WTC11 (cell line): ENCODE measurements around the gene ZBTB16. TPM values are rescaled to one million over a fixed set of nuclear protein-coding genes. Genes with fewer than 3 reads are reported as not detected.

ENCODE experiments used
- ATAC-seq: fragments of 200-7000 bp; cut with Tn5 transposase; 2 replicates; pipeline ENCODE4 v1.10.0; 2021; ENCODE audit warnings: mild to moderate bottlenecking, moderate library complexity
- CTCF ChIA-PET: fragments of 300-600 bp; sonication (Branson Sonifier 250); formaldehyde crosslinking; loops from one replicate; lab custom pipeline; 2021; ENCODE audit warnings: antibody characterized with exemption; lab: Charles Lee
- POLR2A ChIA-PET: fragments of 350-600 bp; sonication (Branson Sonifier 250); formaldehyde crosslinking; loops from one replicate; lab custom pipeline; 2021; ENCODE audit warnings: antibody characterized with exemption; lab: Charles Lee
- DNase-seq: peaks from one replicate; pipeline ENCODE4 v3.0.0; 2021; ENCODE audit warnings: low spot score
- H3K27ac Mint-ChIP-seq: 2 replicates; pipeline ENCODE4 v1.8.0; 2021; ENCODE audit warnings: mixed read lengths
- H3K27me3 Mint-ChIP-seq: 2 replicates; pipeline ENCODE4 v1.8.0; 2021; ENCODE audit warnings: low read depth, mild to moderate bottlenecking, moderate library complexity, mixed read lengths
- H3K36me3 Mint-ChIP-seq: 2 replicates; pipeline ENCODE4 v1.8.0; 2021; ENCODE audit warnings: mixed read lengths
- H3K4me1 Mint-ChIP-seq: 2 replicates; pipeline ENCODE4 v1.8.0; 2022; ENCODE audit warnings: mixed read lengths
- H3K4me3 Mint-ChIP-seq: 2 replicates; pipeline ENCODE4 v1.8.0; 2021; ENCODE audit warnings: mild to moderate bottlenecking, moderate library complexity, mixed read lengths
- H3K9me3 Mint-ChIP-seq: 2 replicates; pipeline ENCODE4 v1.8.0; 2021; ENCODE audit warnings: mixed read lengths
- ATF1 ChIP-seq: sonication (generic); formaldehyde crosslinking; IDR thresholded peaks from 2 replicates; pipeline ENCODE4 v1.8.1; 2023; ENCODE audit warnings: mild to moderate bottlenecking, moderate library complexity, missing genetic modification reagents
- FOXJ3 ChIP-seq: sonication (generic); formaldehyde crosslinking; IDR thresholded peaks from 2 replicates; pipeline ENCODE4 v1.9.0; 2021; ENCODE audit warnings: missing genetic modification reagents, mild to moderate bottlenecking, borderline replicate concordance
- GABPB1 ChIP-seq: sonication (generic); formaldehyde crosslinking; IDR thresholded peaks from 2 replicates; pipeline ENCODE4 v1.8.1; 2023; ENCODE audit warnings: mild to moderate bottlenecking, missing genetic modification reagents
- KAT7 ChIP-seq: sonication (generic); formaldehyde crosslinking; IDR thresholded peaks from 2 replicates; pipeline ENCODE4 v1.8.1; 2023; ENCODE audit warnings: missing genetic modification reagents, mild to moderate bottlenecking, borderline replicate concordance
- MYBL2 ChIP-seq: sonication (generic); formaldehyde crosslinking; IDR thresholded peaks from 2 replicates; pipeline ENCODE4 v1.8.1; 2023; ENCODE audit warnings: mild to moderate bottlenecking, moderate library complexity, missing genetic modification reagents
- NFYB ChIP-seq: sonication (generic); formaldehyde crosslinking; conservative IDR thresholded peaks from 2 replicates; pipeline ENCODE4 v1.8.0; 2022; ENCODE audit warnings: low read depth, missing genetic modification reagents
- NR1H2 ChIP-seq: sonication (generic); formaldehyde crosslinking; IDR thresholded peaks from 2 replicates; pipeline ENCODE4 v1.9.0; 2021; ENCODE audit warnings: mild to moderate bottlenecking, moderate library complexity, missing genetic modification reagents
- OVOL2 ChIP-seq: fragments of 250-450 bp; sonication (Bioruptor Pico); IDR thresholded peaks from 2 replicates; pipeline ENCODE4 v1.9.0; 2021; ENCODE audit warnings: mild to moderate bottlenecking, borderline replicate concordance
- PRRX2 ChIP-seq: fragments of 250-450 bp; sonication (Bioruptor Pico); IDR thresholded peaks from 2 replicates; pipeline ENCODE4 v1.8.0; 2021; ENCODE audit warnings: mild to moderate bottlenecking
- RELA ChIP-seq: sonication (generic); formaldehyde crosslinking; IDR thresholded peaks from 2 replicates; pipeline ENCODE4 v1.8.1; 2022; ENCODE audit warnings: missing genetic modification reagents, mild to moderate bottlenecking, borderline replicate concordance
- SMAD3 ChIP-seq: sonication (generic); formaldehyde crosslinking; IDR thresholded peaks from 2 replicates; pipeline ENCODE4 v1.8.0; 2022; ENCODE audit warnings: missing genetic modification reagents, mild to moderate bottlenecking, borderline replicate concordance
- SOX15 ChIP-seq: fragments of 250-450 bp; sonication (Bioruptor Pico); IDR thresholded peaks from 2 replicates; pipeline ENCODE4 v1.9.0; 2021; ENCODE audit warnings: mild to moderate bottlenecking
- TEAD1 ChIP-seq: sonication (generic); formaldehyde crosslinking; IDR thresholded peaks from 2 replicates; pipeline ENCODE4 v1.8.0; 2022; ENCODE audit warnings: mild to moderate bottlenecking, missing genetic modification reagents
- TEAD4 ChIP-seq: sonication (generic); formaldehyde crosslinking; IDR thresholded peaks from 2 replicates; pipeline ENCODE4 v1.8.0; 2022; ENCODE audit warnings: mild to moderate bottlenecking, missing genetic modification reagents
- TP53 ChIP-seq: sonication (generic); formaldehyde crosslinking; IDR thresholded peaks from 2 replicates; pipeline ENCODE4 v1.8.1; 2023; ENCODE audit warnings: mild to moderate bottlenecking, missing genetic modification reagents
- ZBTB21 ChIP-seq: sonication (generic); formaldehyde crosslinking; IDR thresholded peaks from 2 replicates; pipeline ENCODE4 v1.8.1; 2023; ENCODE audit warnings: mild to moderate bottlenecking, missing genetic modification reagents, borderline replicate concordance
- ZNF219 ChIP-seq: sonication (generic); formaldehyde crosslinking; IDR thresholded peaks from 2 replicates; pipeline ENCODE4 v1.8.0; 2023; ENCODE audit warnings: missing genetic modification reagents, mild to moderate bottlenecking, borderline replicate concordance
- total RNA-seq: library from RNA; stranded (reverse); gene quantifications from 3 replicates; pipeline ENCODE4 v1.2.3, GENCODE V29; 2021
- TF ChIP-seq, protein P1 (sequence below): sonication (generic); formaldehyde crosslinking; IDR thresholded peaks from 2 replicates; pipeline ENCODE4 v1.8.0; 2022; ENCODE audit warnings: missing genetic modification reagents
- TF ChIP-seq, protein P2 (sequence below): sonication (generic); formaldehyde crosslinking; IDR thresholded peaks from 2 replicates; pipeline ENCODE4 v1.8.1; 2023; ENCODE audit warnings: mild to moderate bottlenecking, missing genetic modification reagents, moderate library complexity
- TF ChIP-seq, protein P3 (sequence below): sonication (generic); formaldehyde crosslinking; IDR thresholded peaks from 2 replicates; pipeline ENCODE4 v1.8.1; 2022; ENCODE audit warnings: low read depth, mild to moderate bottlenecking, moderate library complexity, missing genetic modification reagents, borderline replicate concordance
- TF ChIP-seq, protein P4 (sequence below): fragments of 250-450 bp; sonication (Bioruptor Pico); IDR thresholded peaks from 2 replicates; pipeline ENCODE4 v1.9.0; 2021; ENCODE audit warnings: mild to moderate bottlenecking, borderline replicate concordance

The ZBTB16 gene
- total RNA-seq, 1 experiment from 2014 or later: 0.57 TPM

DNA sequence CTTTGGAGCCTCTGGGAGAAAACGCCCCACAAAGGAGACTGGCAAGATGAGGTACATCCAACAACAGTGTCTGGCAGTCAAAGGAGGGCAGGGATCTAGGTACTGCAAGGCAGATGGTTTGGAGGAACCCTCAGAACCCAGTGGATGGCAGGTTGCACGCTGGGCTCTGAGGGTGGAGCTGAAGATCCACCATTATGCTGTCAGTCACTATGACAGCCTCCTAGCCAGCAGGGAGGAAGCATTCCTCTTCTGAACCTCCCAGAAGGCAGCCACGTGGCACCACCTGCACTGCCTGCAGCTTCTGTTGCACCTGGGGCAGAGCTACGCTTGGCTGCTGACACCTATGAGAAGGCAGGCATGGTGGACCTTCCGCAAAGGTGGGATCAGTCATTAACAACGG, 44.4 kb upstream of the ZBTB16 start:
- no peak for TF ChIP-seq NFYB (CRISPR knock-in tag)
- TF ChIP-seq, protein P1, sequence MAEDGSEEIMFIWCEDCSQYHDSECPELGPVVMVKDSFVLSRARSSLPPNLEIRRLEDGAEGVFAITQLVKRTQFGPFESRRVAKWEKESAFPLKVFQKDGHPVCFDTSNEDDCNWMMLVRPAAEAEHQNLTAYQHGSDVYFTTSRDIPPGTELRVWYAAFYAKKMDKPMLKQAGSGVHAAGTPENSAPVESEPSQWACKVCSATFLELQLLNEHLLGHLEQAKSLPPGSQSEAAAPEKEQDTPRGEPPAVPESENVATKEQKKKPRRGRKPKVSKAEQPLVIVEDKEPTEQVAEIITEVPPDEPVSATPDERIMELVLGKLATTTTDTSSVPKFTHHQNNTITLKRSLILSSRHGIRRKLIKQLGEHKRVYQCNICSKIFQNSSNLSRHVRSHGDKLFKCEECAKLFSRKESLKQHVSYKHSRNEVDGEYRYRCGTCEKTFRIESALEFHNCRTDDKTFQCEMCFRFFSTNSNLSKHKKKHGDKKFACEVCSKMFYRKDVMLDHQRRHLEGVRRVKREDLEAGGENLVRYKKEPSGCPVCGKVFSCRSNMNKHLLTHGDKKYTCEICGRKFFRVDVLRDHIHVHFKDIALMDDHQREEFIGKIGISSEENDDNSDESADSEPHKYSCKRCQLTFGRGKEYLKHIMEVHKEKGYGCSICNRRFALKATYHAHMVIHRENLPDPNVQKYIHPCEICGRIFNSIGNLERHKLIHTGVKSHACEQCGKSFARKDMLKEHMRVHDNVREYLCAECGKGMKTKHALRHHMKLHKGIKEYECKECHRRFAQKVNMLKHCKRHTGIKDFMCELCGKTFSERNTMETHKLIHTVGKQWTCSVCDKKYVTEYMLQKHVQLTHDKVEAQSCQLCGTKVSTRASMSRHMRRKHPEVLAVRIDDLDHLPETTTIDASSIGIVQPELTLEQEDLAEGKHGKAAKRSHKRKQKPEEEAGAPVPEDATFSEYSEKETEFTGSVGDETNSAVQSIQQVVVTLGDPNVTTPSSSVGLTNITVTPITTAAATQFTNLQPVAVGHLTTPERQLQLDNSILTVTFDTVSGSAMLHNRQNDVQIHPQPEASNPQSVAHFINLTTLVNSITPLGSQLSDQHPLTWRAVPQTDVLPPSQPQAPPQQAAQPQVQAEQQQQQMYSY: no peak
- no peak for TF ChIP-seq PRRX2
- no peak for TF ChIP-seq ZNF219 (CRISPR knock-in tag)
- TF ChIP-seq GABPB1: no peak
- no peak for TF ChIP-seq KAT7 (CRISPR knock-in tag)
- no peaks in the 10 kb centered on the region for H3K9me3 Mint-ChIP-seq
- no peak overlapping the region for H3K27ac Mint-ChIP-seq
- H3K4me3 Mint-ChIP-seq: no peak overlapping the region
- H3K36me3 Mint-ChIP-seq: no peaks in the 10 kb centered on the region
- no peak for ATAC-seq
- DNase-seq: no peak
- no peaks in the 10 kb centered on the region for H3K27me3 Mint-ChIP-seq
- CTCF ChIA-PET: interaction anchor here (0.9 to 3.3 kb wide), 5 partner anchors 21 to 246 kb away, joined by 3 to 7 read pairs (median 4); no protein-coding TSS in a partner anchor
- no peaks in the 10 kb centered on the region for H3K4me1 Mint-ChIP-seq
- POLR2A ChIA-PET: no interaction called here

DNA sequence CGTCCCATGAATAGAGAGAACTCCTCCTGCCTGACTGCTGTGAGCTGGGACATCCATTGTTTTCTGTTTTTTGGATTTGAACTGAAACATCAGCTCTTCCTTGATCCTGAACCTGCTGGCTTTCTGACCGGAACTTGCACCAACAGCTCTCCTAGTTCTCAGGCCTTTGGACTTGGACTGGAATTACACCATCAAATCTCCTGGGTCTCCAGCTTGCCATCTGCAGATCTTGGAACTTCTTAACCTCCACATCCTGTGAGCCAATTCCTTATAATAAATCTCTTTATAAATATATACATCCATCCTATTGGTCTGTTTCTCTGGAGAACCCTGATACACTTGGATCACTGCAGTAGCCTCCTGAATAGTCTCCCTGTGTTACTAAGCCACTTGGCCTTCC, 42.5 kb upstream of the ZBTB16 start:
- Mint-ChIP-seq H3K4me1 (no peaks in the 10 kb centered on the region), H3K27ac (no peak overlapping the region), H3K27me3 (no peaks in the 10 kb centered on the region), H3K4me3 (no peak overlapping the region), H3K9me3 (no peaks in the 10 kb centered on the region), H3K36me3 (no peaks in the 10 kb centered on the region)
- ChIA-PET POLR2A (no interaction called here), CTCF (interaction anchor here (1.9 to 3.3 kb wide), 2 partner anchors 10 to 121 kb away, joined by 7 to 10 read pairs; no protein-coding TSS in a partner anchor)
- no peak for DNase-seq
- TF ChIP-seq, protein P2, sequence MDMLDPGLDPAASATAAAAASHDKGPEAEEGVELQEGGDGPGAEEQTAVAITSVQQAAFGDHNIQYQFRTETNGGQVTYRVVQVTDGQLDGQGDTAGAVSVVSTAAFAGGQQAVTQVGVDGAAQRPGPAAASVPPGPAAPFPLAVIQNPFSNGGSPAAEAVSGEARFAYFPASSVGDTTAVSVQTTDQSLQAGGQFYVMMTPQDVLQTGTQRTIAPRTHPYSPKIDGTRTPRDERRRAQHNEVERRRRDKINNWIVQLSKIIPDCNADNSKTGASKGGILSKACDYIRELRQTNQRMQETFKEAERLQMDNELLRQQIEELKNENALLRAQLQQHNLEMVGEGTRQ (CRISPR knock-in tag): no peak
- TF ChIP-seq SMAD3 (no peak), FOXJ3 (no peak), NR1H2 (no peak), KAT7 (CRISPR knock-in tag) (no peak), TEAD4 (CRISPR knock-in tag) (no peak), TP53 (CRISPR knock-in tag) (no peak), RELA (CRISPR knock-in tag) (no peak), ZBTB21 (CRISPR knock-in tag) (no peak)
- TF ChIP-seq, protein P3, sequence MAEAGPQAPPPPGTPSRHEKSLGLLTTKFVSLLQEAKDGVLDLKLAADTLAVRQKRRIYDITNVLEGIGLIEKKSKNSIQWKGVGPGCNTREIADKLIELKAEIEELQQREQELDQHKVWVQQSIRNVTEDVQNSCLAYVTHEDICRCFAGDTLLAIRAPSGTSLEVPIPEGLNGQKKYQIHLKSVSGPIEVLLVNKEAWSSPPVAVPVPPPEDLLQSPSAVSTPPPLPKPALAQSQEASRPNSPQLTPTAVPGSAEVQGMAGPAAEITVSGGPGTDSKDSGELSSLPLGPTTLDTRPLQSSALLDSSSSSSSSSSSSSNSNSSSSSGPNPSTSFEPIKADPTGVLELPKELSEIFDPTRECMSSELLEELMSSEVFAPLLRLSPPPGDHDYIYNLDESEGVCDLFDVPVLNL: no peak
- no peak for ATAC-seq

DNA sequence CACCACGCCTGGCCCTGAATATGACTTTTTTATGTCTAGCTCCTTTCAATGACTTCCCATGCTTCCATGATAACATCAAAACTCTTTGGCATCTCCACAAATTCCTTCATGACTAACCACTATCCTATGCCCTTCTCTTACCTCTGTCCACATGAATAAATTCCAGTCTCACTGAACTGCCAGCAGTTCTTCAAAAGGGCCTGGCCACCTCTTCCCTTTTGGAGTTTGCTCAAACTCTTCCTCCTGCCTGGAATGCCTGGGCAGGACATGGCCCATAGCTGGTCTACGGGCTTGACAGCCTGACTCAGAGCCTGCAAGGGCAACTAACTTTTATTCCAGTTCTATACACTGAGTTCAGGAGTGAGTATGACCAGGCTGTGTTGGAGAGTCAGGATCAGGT, 41.8 kb upstream of the ZBTB16 start:
- ATAC-seq (no peak), DNase-seq (no peak)
- Mint-ChIP-seq H3K4me3 (no peak overlapping the region), H3K36me3 (no peaks in the 10 kb centered on the region), H3K27ac (no peak overlapping the region), H3K9me3 (no peaks in the 10 kb centered on the region), H3K4me1 (no peaks in the 10 kb centered on the region), H3K27me3 (no peaks in the 10 kb centered on the region)
- TF ChIP-seq OVOL2 (CRISPR knock-in tag) (no peak), PRRX2 (no peak), ATF1 (CRISPR knock-in tag) (no peak), MYBL2 (CRISPR knock-in tag) (no peak), TEAD1 (CRISPR knock-in tag) (no peak), SOX15 (CRISPR knock-in tag) (no peak)
- TF ChIP-seq, protein P4, sequence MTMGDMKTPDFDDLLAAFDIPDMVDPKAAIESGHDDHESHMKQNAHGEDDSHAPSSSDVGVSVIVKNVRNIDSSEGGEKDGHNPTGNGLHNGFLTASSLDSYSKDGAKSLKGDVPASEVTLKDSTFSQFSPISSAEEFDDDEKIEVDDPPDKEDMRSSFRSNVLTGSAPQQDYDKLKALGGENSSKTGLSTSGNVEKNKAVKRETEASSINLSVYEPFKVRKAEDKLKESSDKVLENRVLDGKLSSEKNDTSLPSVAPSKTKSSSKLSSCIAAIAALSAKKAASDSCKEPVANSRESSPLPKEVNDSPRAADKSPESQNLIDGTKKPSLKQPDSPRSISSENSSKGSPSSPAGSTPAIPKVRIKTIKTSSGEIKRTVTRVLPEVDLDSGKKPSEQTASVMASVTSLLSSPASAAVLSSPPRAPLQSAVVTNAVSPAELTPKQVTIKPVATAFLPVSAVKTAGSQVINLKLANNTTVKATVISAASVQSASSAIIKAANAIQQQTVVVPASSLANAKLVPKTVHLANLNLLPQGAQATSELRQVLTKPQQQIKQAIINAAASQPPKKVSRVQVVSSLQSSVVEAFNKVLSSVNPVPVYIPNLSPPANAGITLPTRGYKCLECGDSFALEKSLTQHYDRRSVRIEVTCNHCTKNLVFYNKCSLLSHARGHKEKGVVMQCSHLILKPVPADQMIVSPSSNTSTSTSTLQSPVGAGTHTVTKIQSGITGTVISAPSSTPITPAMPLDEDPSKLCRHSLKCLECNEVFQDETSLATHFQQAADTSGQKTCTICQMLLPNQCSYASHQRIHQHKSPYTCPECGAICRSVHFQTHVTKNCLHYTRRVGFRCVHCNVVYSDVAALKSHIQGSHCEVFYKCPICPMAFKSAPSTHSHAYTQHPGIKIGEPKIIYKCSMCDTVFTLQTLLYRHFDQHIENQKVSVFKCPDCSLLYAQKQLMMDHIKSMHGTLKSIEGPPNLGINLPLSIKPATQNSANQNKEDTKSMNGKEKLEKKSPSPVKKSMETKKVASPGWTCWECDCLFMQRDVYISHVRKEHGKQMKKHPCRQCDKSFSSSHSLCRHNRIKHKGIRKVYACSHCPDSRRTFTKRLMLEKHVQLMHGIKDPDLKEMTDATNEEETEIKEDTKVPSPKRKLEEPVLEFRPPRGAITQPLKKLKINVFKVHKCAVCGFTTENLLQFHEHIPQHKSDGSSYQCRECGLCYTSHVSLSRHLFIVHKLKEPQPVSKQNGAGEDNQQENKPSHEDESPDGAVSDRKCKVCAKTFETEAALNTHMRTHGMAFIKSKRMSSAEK (CRISPR knock-in tag): no peak
- ChIA-PET CTCF (interaction anchor here (1.9 kb wide), 1 partner anchor 9 kb away, joined by 10 read pairs; no protein-coding TSS in a partner anchor), POLR2A (no interaction called here)
